Ascending aorta (tissue), 2 donors: Measurements from ENCODE around the gene PSMD7. TPM values are rescaled to one million over a fixed set of nuclear protein-coding genes. Genes with fewer than 3 reads are reported as not detected.
"Not testable (repeated sequence)": the region's sequence is repeated elsewhere in the genome, so short reads cannot be mapped to it uniquely, and the experiment has no call there.

Source experiments
- DNase-seq, 2 donors: peaks; one replicate each; pipeline ENCODE4 v3.0.0-alpha.2; 2019; ENCODE audit warnings: low spot score in 2 of 2
- H3K27ac ChIP-seq, 2 donors: fragments of 200-600 bp; sonication (generic); one replicate each; pipeline ENCODE4 v1.5.1; 2016 to 2017; ENCODE audit warnings: mild to moderate bottlenecking in 1 of 2
- H3K27me3 ChIP-seq: fragments of 200-600 bp; sonication (generic); one replicate; pipeline ENCODE4 v1.5.1; 2017
- H3K36me3 ChIP-seq, 2 donors: fragments of 200-600 bp; sonication (generic); one replicate each; pipeline ENCODE4 v1.5.1; 2016
- H3K4me1 ChIP-seq, 2 donors: fragments of 200-600 bp; sonication (generic); one replicate each; pipeline ENCODE4 v1.5.1; 2016 to 2017; ENCODE audit warnings: mild to moderate bottlenecking in 1 of 2
- H3K4me3 ChIP-seq, 2 donors: fragments of 200-600 bp; sonication (generic); one replicate each; pipeline ENCODE4 v1.5.1; 2016 to 2017; ENCODE audit warnings: mild to moderate bottlenecking in 1 of 2
- H3K9me3 ChIP-seq, 2 donors: fragments of 200-600 bp; sonication (generic); one replicate each; pipeline ENCODE4 v1.5.1; 2016
- intact Hi-C: fragments of 100-400 bp; cut with DNase I; formaldehyde crosslinking; loops from one replicate; pipeline ENCODE4 v1.15.1; 2023
- total RNA-seq: library from RNA; depleted of rRNA; stranded (reverse); fragments of >200 nt; gene quantifications from one replicate; pipeline ENCODE4 v1.1.0, GENCODE V29; 2016
- TF ChIP-seq, protein P1 (sequence below), 3 experiments: fragments of 200-600 bp in 2 of 3; fragments of 450-650 bp in 1 of 3; sonication (generic) in 2 of 3; IDR thresholded peaks; one replicate each; pipeline ENCODE4 v1.5.1; 2016 to 2019; ENCODE audit warnings: antibody characterized with exemption in 3 of 3, mild to moderate bottlenecking in 1 of 3, moderate library complexity in 1 of 3

The PSMD7 gene
- total RNA-seq, 1 donor from 2014 or later = 60.3 TPM

DNA sequence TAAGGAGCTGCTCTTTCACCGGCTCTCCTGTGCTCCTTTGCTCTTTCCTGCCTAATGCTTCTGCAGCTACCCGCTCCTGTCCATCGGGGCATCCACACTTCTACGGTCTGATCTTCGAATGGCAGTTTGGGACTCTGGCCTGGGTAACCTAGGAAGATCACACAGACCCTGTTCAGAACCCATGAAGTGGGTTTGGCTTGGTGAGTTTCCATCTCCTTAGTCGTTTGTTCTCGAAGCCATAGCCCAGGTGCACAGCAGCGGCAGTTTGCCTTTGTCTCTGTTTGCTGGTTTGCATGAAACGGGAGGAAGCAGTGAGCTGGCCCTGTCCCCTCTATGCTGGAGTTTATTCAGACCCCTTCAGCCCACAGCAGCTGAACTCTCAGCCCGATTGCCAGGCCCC is 29.0 kb downstream of the PSMD7 start:
- no peaks in the 10 kb centered on the region for H3K27me3 ChIP-seq
- peaks cover 15 to 40% of the 10 kb centered on the region in 2 donors for H3K36me3 ChIP-seq
- H3K4me1 ChIP-seq = peaks cover 0 to 1% of the 10 kb centered on the region in 2 donors
- intact Hi-C loops = no loop called here
- H3K27ac ChIP-seq = no peak overlapping the region
- DNase-seq = no peak
- H3K9me3 ChIP-seq = no peaks in the 10 kb centered on the region
- H3K4me3 ChIP-seq = no peak overlapping the region
- TF ChIP-seq, protein P1, sequence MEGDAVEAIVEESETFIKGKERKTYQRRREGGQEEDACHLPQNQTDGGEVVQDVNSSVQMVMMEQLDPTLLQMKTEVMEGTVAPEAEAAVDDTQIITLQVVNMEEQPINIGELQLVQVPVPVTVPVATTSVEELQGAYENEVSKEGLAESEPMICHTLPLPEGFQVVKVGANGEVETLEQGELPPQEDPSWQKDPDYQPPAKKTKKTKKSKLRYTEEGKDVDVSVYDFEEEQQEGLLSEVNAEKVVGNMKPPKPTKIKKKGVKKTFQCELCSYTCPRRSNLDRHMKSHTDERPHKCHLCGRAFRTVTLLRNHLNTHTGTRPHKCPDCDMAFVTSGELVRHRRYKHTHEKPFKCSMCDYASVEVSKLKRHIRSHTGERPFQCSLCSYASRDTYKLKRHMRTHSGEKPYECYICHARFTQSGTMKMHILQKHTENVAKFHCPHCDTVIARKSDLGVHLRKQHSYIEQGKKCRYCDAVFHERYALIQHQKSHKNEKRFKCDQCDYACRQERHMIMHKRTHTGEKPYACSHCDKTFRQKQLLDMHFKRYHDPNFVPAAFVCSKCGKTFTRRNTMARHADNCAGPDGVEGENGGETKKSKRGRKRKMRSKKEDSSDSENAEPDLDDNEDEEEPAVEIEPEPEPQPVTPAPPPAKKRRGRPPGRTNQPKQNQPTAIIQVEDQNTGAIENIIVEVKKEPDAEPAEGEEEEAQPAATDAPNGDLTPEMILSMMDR (IDR thresholded peaks at IDR 0.05) = no peak

DNA sequence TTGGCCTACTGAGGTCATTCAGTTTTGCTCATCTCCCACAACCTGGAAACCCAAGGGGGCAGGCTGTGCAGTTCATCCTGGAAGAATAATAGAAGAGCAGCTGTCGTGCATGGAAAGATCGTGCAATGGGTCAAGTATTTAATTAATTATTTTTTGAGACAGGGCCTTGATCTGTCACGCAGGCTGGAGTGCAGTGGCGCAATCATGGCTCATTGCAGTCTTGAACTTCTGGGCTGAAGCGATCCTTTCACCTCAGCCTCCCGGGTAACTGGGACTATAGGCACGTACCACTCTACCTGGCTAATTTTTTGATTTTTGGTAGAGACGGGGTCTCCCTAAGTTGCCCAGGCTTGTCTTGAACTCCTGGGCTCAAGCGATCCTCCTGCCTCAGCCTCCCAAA is 31.7 kb downstream of the PSMD7 start:
- H3K36me3 ChIP-seq = peaks cover 37 to 62% of the 10 kb centered on the region in 2 donors
- H3K27ac ChIP-seq, H3K4me3 ChIP-seq, intact Hi-C loops, H3K4me1 ChIP-seq, DNase-seq, H3K9me3 ChIP-seq, H3K27me3 ChIP-seq: not testable (repeated sequence)

DNA sequence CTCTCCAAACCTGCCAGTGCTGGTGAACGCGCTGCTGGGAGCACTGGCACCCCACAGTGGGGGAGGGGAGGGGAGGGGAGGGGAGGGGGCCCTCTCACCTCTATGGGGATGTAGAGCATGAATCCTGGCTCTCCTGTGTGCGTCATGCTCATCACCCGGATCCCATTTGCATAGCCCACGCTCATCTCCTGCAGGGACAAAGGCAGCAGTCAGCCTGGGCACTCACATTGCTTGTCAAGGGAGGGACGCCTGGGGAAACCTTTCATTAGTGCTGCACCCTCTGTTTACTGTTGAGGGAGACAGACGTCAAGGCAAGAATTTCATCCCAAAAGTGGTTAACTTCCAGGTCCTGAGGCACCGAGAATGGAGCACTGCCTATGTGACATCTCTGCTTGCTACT is 35.9 kb downstream of the PSMD7 start:
- peaks cover 48 to 51% of the 10 kb centered on the region in 2 donors for H3K36me3 ChIP-seq
- H3K9me3 ChIP-seq, H3K4me3 ChIP-seq, H3K27me3 ChIP-seq, DNase-seq, H3K4me1 ChIP-seq, H3K27ac ChIP-seq, intact Hi-C loops: not testable (repeated sequence)

DNA sequence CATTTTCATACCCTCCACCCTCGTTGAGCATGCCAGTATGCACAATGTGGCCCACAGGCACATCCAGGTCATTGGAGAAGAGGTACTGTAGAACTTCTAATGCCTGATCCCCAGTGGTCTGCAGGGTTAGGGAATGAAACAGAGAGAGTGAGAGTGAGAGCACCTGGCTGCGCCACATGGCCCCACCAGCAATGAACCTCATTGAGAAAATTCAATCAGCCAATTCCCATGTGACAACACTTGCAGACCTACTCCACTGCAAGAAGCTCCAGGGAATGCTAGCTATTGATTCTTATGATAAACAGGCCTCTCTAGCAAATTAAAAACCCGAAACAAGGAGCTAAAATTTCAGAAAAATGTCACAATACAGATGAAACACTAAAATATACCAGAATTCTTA is 40.9 kb downstream of the PSMD7 start:
- H3K4me3 ChIP-seq, H3K27me3 ChIP-seq, DNase-seq, H3K4me1 ChIP-seq, H3K27ac ChIP-seq, intact Hi-C loops, H3K9me3 ChIP-seq: not testable (repeated sequence)
- peaks cover 49 to 57% of the 10 kb centered on the region in 2 donors for H3K36me3 ChIP-seq

DNA sequence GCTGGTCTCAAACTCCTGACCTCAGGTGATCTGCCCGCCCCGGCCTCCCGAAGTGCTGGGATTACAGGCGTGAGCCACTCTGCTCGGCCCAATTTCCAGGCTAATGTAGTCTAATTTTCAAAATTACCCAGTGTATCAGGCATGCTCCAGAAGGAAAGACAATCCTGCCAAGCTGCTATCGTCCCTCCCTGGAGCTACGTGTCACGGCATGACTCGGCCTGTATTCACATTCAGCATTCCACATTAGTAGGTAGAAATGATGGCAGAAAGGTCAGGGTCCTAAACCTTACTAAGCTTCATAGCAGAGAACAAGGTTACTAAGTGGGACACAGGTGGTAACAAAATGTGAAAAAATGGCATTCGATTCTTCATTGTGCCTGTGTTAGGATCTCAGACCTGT is 42.6 kb downstream of the PSMD7 start:
- DNase-seq, H3K4me1 ChIP-seq, H3K27me3 ChIP-seq, H3K4me3 ChIP-seq, intact Hi-C loops, H3K9me3 ChIP-seq, H3K27ac ChIP-seq: not testable (repeated sequence)
- peaks cover 52 to 59% of the 10 kb centered on the region in 2 donors for H3K36me3 ChIP-seq

DNA sequence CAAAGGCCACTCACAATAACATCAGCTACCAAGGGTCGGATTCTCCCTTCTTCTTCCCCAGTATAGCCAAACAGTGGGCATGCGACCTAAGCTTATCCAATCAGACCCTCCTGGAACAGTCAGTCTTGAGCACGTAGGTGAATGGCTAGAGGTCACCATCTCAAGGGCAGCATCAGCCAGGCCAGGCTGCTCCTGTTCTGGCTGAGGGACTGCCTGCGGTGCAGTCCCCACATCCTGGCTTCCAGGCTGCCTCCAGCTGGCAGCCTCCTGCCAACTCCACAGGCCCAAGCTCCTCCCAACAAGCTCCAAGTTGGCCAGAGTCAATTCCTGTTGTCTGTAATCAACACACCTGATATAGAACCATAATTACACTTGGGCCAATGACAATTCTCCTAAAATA is 56.4 kb downstream of the PSMD7 start:
- H3K9me3 ChIP-seq, intact Hi-C loops, H3K27me3 ChIP-seq, H3K4me3 ChIP-seq, H3K4me1 ChIP-seq, DNase-seq, H3K27ac ChIP-seq: not testable (repeated sequence)
- H3K36me3 ChIP-seq = peaks cover 46 to 73% of the 10 kb centered on the region in 2 donors

Other genes with a start within 250 kb of the PSMD7 start
- gene NPIPB15, start 79.5 kb downstream of the PSMD7 start, total RNA-seq = not detected
- not detected for gene CLEC18B, start 124.7 kb downstream of the PSMD7 start, total RNA-seq